Nephron progenitor cell (in vitro differentiated cells): ENCODE data around the gene NPPB.
A peak's percentile ranks its signal among the peaks of the same experiment; 100 is the strongest.

Source experiments
- DNase-seq: peaks from one replicate; pipeline ENCODE4 v3.0.0; 2021
- H3K27ac Mint-ChIP-seq: 2 replicates; pipeline ENCODE4 v1.8.0; 2021; ENCODE audit warnings: mild to moderate bottlenecking, moderate library complexity, mixed read lengths
- H3K27me3 Mint-ChIP-seq: 2 replicates; pipeline ENCODE4 v1.8.0; 2021; ENCODE audit warnings: mild to moderate bottlenecking, low read depth, mixed read lengths; ENCODE audit not compliant: poor library complexity
- H3K36me3 Mint-ChIP-seq: 2 replicates; pipeline ENCODE4 v1.8.0; 2021; ENCODE audit warnings: low read depth, mixed read lengths
- H3K4me1 Mint-ChIP-seq: 2 replicates; pipeline ENCODE4 v1.8.0; 2021; ENCODE audit warnings: mixed read lengths
- H3K4me3 Mint-ChIP-seq: 2 replicates; pipeline ENCODE4 v1.8.0; 2021; ENCODE audit warnings: mild to moderate bottlenecking, moderate library complexity, mixed read lengths
- H3K9me3 Mint-ChIP-seq: 2 replicates; pipeline ENCODE4 v1.8.0; 2021; ENCODE audit warnings: mild to moderate bottlenecking, moderate library complexity, mixed read lengths
- CTCF ChIP-seq: fragments of 200-600 bp; sonication (generic); IDR thresholded peaks from 2 replicates; pipeline ENCODE4 v1.5.0; 2021; ENCODE audit warnings: antibody characterized with exemption

Gene NPPB

GRCh38 chr1:11828511-11828910 is 30.2 kb downstream of the NPPB start:
- Mint-ChIP-seq H3K27me3 (no peaks in the 10 kb centered on the region), H3K27ac (peak overlapping the region; percentile 66), H3K36me3 (peaks cover 58% of the 10 kb centered on the region), H3K4me1 (no peaks in the 10 kb centered on the region), H3K9me3 (no peaks in the 10 kb centered on the region), H3K4me3 (no peak overlapping the region)
- DNase-seq = no peak
- no peak for TF ChIP-seq CTCF

- H3K27ac Mint-ChIP-seq = no peak overlapping the region
- no peak for TF ChIP-seq CTCF
- H3K36me3 Mint-ChIP-seq = peaks cover 49% of the 10 kb centered on the region
- H3K4me3 Mint-ChIP-seq = no peak overlapping the region
- H3K9me3 Mint-ChIP-seq = no peaks in the 10 kb centered on the region
- no peak for DNase-seq
- no peaks in the 10 kb centered on the region for H3K4me1 Mint-ChIP-seq
- no peaks in the 10 kb centered on the region for H3K27me3 Mint-ChIP-seq
Measured at GRCh38 chr1:11826946-11827345, 31.8 kb downstream of the NPPB start.

- Mint-ChIP-seq H3K36me3 (peaks cover 48% of the 10 kb centered on the region), H3K9me3 (no peaks in the 10 kb centered on the region), H3K27ac (no peak overlapping the region), H3K27me3 (no peaks in the 10 kb centered on the region), H3K4me1 (no peaks in the 10 kb centered on the region), H3K4me3 (no peak overlapping the region)
- DNase-seq = no peak
- no peak for TF ChIP-seq CTCF
Measured at GRCh38 chr1:11825131-11825530, 33.6 kb downstream of the NPPB start.

- no peak for DNase-seq
- Mint-ChIP-seq H3K27ac (no peak overlapping the region), H3K4me1 (no peaks in the 10 kb centered on the region), H3K4me3 (no peak overlapping the region), H3K9me3 (no peaks in the 10 kb centered on the region), H3K36me3 (peaks cover 49% of the 10 kb centered on the region), H3K27me3 (no peaks in the 10 kb centered on the region)
- TF ChIP-seq CTCF = no peak
Measured at GRCh38 chr1:11823366-11824137, 35.2 kb downstream of the NPPB start.

GRCh38 chr1:11822091-11822490 is 36.7 kb downstream of the NPPB start:
- Mint-ChIP-seq H3K27me3 (no peaks in the 10 kb centered on the region), H3K36me3 (peaks cover 46% of the 10 kb centered on the region), H3K4me3 (no peak overlapping the region), H3K9me3 (no peaks in the 10 kb centered on the region), H3K4me1 (no peaks in the 10 kb centered on the region), H3K27ac (no peak overlapping the region)
- DNase-seq = no peak
- TF ChIP-seq CTCF = no peak

GRCh38 chr1:11817192-11817591 is 41.6 kb downstream of the NPPB start:
- Mint-ChIP-seq H3K9me3 (no peaks in the 10 kb centered on the region), H3K27ac (no peak overlapping the region), H3K4me3 (no peak overlapping the region), H3K36me3 (peaks cover 55% of the 10 kb centered on the region), H3K4me1 (no peaks in the 10 kb centered on the region), H3K27me3 (no peaks in the 10 kb centered on the region)
- TF ChIP-seq CTCF = no peak
- no peak for DNase-seq
